B cell (primary cell): ENCODE results near the gene ETV6.

ENCODE experiments used
- CTCF ChIP-seq: fragments of 200-600 bp; IDR thresholded peaks from one replicate; pipeline ENCODE4 v1.8.0; 2022; ENCODE audit warnings: antibody characterized with exemption, mild to moderate bottlenecking
- EZH2 ChIP-seq: IDR thresholded peaks from 2 replicates; pipeline ENCODE4 v1.6.1; 2012; ENCODE audit warnings: borderline replicate concordance, low read depth, mild to moderate bottlenecking, moderate library complexity, low read length; ENCODE audit not compliant: insufficient read depth, poor library complexity, severe bottlenecking

- TF ChIP-seq CTCF (no peak), EZH2 (no peak)
Observed at GRCh38 chr12:11879306-11879705, 229.8 kb downstream of the ETV6 start.
